Activated CD4-positive, alpha-beta T cell treated with anti-CD3 and anti-CD28 coated beads for 24 hours (primary cell): ENCODE measurements around the gene ZNF878.
"Not testable (repeated sequence)": the region's sequence is repeated elsewhere in the genome, so short reads cannot be mapped to it uniquely, and the experiment has no call there.

Experiments
- DNase-seq, 2 donors: peaks; one replicate each; pipeline ENCODE4 v3.0.0-alpha.2; 2020; ENCODE audit warnings: low read depth in 2 of 2

Gene ZNF878

GRCh38 chr19:12052497-12053169 lies at the start of gene ZNF878:
TSS of gene ZNF878 (minus strand) at chr19:12052961. CDS start at chr19:12052801, 160 bp downstream.
- DNase-seq: peak; percentile 11 to 62

DNA sequence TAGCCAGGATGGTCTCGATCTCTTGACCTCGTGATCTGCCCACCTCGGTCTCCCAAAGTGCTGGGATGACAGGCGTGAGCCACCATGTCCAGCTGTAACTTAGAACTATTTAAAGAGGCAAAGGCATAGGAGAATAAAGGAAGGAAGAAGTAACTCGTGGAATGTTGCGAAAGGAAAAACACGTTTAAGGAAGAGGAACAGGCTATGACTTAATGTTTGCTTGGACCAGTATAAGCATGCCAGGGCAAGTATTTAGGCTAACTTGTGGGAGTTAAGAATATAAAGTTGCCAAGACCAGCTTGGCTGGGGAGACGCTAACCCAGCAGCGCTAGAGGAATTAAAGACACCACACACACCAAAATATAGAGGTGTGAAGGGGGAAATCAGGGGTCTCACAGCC lies 45.3 kb upstream of the ZNF878 start:
- no peak for DNase-seq

GRCh38 chr19:12095111-12095790 lies 42.5 kb upstream of the ZNF878 start:
- no peak for DNase-seq

- no peak for DNase-seq
Measured at GRCh38 chr19:12093777-12094176, 41.0 kb upstream of the ZNF878 start.

DNA sequence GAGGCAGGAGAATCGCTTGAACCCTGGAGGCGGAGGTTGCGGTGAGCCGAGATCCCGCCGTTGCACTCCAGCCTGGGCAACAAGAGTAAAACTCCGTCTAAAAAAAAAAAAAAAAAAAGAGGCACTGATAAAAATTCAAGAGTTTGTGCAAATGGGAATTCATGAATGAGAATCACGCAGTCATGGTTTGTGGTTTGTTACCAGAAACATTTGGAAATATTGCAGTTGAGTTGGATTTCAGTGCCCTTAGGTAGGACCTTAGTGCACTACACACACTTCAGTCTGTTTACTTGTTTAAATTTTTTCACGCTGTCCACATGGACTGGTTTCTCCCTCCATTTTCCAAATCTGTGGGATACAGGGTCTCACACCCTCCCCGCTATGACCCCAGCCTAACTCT lies 40.2 kb upstream of the ZNF878 start:
- no peak for DNase-seq

DNA sequence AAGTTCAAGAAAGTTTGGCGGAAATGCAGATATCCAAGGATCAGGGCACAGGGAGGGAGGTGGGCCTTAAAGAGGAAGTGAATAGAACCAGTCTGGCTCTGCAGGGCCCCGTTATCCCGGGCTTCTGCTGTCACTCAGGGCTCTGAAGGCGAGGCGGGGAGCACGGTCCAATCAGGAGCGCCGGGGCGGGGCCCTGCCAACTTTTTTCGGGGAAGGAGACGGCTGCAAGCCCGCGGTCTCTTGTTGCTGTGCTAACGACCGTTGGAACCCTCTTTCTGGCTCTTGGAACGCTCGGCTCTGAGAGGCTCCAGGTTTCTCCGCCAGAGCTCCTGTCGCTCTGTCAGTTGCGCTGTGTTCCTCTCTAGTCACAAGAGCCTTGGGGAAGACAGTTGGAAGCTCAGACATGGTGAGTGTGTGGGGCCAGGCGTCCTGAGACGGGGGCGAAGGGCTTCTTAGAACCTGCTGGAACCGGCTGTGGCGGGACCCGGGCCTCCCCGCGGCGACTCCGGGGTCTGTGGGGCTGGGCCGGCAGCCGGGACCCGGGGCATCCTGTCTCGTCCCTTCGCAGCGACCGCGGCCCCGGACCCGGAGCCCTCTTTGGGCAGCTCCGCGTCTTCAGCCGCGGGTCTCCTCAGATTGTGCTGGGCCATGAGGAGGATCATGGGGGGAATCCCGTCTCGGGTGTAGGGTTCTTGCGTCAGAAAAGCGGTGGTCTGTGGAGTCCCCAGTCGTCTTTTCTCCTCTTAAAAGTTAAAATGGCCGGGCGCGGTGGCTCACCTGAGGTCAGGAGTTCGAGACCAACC lies 39.5 kb upstream of the ZNF878 start:
- DNase-seq: peak; percentile 33 to 62

- DNase-seq: peak; percentile 46 to 63
Measured at GRCh38 chr19:12090807-12091206, 38.0 kb upstream of the ZNF878 start.

- DNase-seq: no peak
Measured at GRCh38 chr19:12085074-12085818, 32.5 kb upstream of the ZNF878 start.

DNA sequence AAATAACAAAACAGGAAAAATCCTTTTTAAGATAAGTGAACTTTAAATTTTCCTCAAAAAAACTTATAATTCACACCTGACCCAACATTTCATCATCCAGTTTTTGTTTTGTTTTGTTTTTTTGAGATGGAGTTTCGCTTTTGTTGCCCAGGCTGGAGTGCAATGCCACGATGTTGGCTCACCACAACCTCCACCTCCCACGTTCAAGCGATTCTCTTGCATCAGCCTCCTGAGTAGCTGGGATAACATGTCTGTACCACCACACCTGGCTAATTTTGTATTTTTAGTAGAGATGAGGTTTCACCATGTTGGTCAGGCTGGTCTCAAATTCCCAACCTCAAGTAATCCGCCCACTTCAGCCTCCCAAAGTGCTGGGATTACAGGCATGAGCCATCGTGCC lies 30.6 kb upstream of the ZNF878 start:
- DNase-seq: not testable (repeated sequence)

- no peak for DNase-seq
Measured at GRCh38 chr19:12077375-12077774, 24.6 kb upstream of the ZNF878 start.

GRCh38 chr19:12076331-12076730 lies 23.6 kb upstream of the ZNF878 start:
- DNase-seq: not testable (repeated sequence)

- no peak for DNase-seq
Measured at GRCh38 chr19:12075538-12076139, 22.9 kb upstream of the ZNF878 start.

DNA sequence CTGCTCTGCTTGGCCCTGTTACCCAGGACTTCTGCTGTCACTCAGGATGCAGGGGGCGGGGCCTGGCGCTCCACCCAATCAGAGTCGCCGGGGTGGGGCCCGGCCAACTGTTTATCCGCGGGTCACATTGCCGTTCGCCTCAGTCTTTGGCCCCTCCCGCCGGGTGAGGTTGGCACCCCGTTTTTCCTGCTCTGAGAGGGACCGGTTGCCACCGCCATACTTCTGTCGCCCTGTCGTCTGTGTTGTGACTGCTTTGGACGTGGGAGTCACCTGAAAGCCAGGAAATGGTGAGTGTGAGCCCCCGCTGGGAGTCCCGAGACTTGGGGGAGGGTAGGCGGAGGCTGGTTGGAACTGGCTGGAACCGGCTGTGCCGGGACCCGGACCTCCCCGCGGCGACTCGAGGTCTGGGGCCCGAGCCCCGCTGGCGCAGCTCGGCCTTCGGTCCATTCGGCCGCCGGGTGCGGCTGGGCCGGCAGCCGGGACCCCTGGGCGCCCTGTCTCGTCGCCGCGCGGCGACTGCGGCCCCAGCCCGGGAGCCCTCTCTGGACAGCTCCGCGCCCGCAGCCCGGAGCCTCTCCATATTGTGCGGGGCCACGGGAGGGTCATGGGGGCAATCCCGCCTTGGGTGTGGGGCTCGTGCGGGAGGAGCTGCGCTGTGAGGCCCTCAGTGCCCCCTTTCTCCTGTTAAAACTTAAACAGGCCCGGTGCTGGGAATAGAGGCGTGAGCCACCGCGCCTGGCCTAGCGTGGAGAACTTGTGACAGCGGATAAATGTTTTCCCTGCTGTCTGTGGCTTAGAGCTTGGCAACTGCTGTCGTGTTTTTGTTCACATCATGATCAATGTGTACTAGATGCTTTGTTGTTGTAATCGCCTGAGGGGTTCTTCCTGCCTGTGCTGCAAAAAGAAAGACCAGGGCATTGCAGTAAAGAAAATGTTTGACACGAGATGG lies 12.1 kb upstream of the ZNF878 start, which contains the start of gene ZNF844:
ZNF844 (plus strand) TSS at position 142 of the 949 bp plus-strand sequence; CDS start at position 285, 143 bp downstream.
- peak; percentile 49 to 75 for DNase-seq

- no peak for DNase-seq
Measured at GRCh38 chr19:12055784-12056183, 3.0 kb upstream of the ZNF878 start.

GRCh38 chr19:12052091-12052496 lies 667 bp downstream of the ZNF878 start:
- DNase-seq: no peak

- no peak for DNase-seq
Measured at GRCh38 chr19:12047868-12048267, 4.9 kb downstream of the ZNF878 start.

GRCh38 chr19:12043752-12044422 lies 8.9 kb downstream of the ZNF878 start:
- DNase-seq: no peak

- DNase-seq: no peak
Measured at GRCh38 chr19:12042893-12043292, 9.9 kb downstream of the ZNF878 start.
